ENCODE measurements around the gene ASCL5.

ASCL5 gene

GRCh38 chr1:201136355-201137023, 9.5 kb upstream of the ASCL5 start:
- no peak for DNase-seq (ENCODE audit: low spot score)

DNA sequence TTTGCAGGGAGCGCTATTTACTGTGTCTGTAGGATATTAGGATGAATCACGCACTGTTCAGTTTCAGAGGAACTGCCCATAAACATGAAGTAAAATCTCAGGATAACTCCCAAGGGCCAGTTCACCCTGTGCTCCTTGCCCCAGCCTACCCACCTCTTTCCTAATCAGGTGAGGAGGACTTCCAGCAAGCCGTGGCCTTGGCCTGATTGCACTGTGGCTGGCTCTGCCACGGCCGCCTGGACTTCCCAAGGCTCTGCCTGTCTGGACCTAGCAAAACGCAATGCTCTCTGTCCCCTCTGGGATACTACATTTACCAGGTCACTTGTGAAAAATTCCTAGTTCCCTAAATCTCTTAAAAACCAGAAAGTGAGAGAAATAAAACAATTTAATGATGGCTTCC, 7.4 kb upstream of the ASCL5 start:
- no peak for DNase-seq (ENCODE audit: low spot score)

DNA sequence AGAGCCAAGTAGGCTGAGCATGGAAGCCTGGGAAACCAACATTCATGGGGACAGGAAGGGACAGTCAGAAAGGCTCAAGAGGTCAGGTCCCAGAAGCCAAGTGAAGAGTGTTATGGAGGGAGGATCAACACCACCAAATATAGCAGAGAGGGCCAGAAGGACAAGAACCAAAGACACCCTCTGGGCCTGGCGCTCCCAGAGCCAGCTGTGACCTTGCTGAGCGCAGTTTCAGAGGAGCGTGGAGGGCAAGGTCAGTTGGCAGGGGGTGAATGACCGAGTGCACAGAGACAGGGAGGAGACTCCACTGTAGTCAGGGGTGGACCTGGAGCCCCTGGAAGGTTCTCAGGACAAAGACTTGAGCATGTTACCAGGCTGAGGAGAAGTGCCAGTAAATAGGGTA, 4.4 kb upstream of the ASCL5 start:
- no peak for DNase-seq (ENCODE audit: low spot score)

- no peak for DNase-seq (ENCODE audit: low spot score)
Measured at GRCh38 chr1:201128962-201129361, 2.0 kb upstream of the ASCL5 start.

GRCh38 chr1:201128476-201128875, 1.5 kb upstream of the ASCL5 start:
- DNase-seq (ENCODE audit: low spot score): no peak

- DNase-seq (ENCODE audit: low spot score): no peak
Measured at GRCh38 chr1:201127755-201128455, 921 bp upstream of the ASCL5 start.

DNA sequence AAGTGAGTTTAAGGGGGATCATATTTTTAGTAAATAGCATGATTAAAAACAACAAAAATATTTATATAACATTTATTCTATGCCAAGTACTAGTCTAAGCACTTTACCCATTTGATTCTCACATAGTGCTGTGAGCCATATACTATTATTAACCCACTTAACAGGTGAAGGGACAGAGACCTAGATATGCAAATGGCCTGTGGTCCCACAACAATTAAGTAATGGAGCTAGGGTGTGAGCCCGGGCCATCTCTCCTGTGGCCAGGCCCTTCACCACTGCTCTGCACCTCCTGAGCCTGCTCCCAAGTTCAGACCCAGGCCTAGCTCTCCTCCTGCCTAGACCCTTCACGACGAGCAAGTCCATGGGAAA, 537 bp downstream of the ASCL5 start:
- DNase-seq (ENCODE audit: low spot score): no peak

DNA sequence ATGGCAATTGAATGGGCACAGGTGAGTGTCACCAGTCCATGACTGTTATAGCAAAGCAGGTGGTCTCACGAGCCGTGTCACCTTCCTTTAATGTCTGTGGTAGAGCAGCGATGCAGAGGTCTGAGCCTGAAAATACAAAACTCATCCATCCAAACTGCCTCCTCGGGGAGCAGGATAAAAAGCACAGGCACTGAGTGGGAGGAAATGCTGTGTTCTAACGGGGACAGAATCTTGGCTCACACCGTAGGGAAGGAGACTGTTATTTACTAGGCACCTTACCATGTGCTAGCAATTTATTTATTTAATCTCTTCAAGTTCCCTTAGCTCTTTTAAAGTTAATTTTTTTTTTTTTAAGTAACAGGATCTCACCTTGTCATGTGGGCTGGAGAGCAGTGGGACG, 1.2 kb downstream of the ASCL5 start:
- DNase-seq (ENCODE audit: low spot score): no peak

- DNase-seq (ENCODE audit: low spot score): no peak
Measured at GRCh38 chr1:201125019-201125418, 2.0 kb downstream of the ASCL5 start.

DNA sequence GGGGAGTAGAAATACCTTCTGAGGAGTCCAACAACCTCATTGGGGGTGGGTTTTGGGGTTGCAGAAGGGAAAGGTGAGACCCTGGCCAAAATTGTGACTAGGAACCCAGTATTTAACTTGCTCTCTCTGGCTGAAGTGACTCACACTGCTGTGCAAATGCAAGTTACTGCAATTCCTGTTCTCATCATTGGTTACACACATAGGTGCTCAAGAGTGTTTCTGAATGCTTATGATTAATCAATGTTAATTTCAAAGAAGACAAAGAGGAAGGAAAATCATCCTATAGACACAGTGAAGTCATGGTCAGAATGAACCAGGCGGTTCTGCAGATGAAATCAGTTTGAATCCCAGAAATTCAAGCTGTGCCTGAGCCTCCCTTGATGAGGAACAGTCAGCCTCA, 3.1 kb downstream of the ASCL5 start:
- DNase-seq (ENCODE audit: low spot score): no peak

DNA sequence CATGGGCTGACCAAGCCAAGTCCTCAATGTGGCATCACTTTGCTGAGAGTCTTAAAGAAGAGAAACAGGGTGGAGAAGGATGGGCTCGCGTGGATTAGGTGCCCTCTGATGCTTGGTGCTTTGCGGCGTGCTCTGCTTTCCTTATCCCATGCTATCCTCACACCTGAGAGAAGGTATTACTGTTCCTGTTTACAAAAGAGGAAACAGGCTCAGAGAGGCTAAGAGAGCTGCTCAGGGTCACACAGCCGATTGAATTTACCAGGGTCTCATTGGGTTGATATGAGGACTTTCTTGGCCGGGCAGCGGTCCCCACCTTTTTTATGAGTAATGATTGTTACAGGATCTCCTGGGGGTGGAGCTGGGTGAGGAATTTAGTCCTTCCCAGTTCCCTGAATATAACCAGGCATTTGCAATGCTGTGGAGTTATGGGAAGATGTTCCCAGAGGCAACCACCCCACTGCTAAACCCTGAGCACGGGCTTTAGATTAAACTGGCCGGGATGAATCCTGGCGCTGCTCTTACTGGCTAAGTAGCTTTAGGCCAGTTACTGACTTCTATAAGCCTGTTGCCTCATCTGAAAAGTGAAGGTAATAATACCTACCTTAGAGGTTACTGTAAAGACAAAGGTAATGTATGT, 4.5 kb downstream of the ASCL5 start:
- DNase-seq (ENCODE audit: low spot score): peak; percentile 8

DNA sequence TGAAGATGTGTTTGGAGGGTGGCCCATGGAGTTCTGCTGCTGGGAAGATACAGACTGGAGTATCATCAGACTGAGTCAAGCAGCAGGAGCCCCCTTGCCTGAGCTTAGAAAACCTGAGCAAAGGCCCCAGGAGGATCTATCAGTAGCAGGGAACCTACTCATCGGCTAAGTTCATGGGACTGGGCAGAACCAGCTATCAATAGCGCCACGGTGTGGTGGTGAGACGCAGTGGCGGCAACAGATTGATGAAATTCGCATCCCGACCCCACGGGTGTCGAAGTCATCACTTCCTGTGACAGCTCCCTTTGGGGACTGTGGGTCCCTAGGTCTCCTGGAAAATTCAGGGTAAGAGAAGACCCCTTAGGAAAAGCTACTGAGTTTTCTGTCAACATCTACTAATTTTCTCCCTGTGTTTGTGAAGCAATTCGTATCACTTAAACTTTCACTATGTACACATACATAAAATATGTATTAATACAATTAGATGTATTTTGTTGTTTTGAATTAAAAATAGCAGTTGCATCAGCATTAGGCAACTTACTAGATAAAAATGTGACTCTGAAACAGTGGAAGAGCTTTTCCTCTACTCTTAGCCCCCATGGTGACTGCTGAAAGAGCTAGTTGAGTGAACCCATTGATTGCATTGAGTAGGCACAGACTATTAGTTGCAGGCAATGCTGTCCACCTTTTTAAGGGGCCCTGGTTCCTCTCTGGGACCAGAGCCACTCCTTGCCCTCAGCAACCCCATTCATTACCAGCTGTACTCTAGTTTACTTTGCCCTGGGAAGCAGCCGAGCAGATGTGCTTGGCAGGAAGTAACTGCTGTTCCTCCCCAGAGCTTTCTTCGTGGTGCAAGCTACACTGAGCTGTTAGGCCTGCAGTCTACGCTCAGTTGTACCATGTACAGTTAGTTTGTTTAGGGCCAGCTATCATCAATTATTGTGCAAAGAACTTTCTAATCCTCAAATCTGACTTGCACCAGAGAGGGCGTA, 7.5 kb downstream of the ASCL5 start:
- DNase-seq (ENCODE audit: low spot score): peak; percentile 26

DNA sequence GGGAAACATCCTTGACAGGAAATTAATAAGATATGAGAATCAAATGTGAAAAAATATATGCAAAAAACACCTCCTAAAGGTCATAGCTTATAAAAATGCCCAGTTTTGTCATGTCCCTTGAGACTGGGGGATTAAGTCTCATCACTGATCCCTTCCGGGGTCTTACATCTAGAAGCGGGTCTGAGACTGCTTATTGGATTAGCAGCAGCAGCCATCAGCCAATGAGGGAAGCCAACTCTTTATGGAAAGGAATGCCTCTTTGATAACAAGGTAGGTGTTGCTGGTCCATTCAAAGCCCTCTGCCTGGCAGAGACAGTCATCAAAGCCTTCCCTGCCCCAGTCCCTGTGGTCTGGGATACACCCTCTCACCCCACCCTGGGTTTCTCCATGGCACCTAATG, 10.9 kb downstream of the ASCL5 start:
- no peak for DNase-seq (ENCODE audit: low spot score)

GRCh38 chr1:201115390-201115937, 11.5 kb downstream of the ASCL5 start:
- no peak for DNase-seq (ENCODE audit: low spot score)

- DNase-seq (ENCODE audit: low spot score): peak; percentile 93
Measured at GRCh38 chr1:201114245-201115131, 12.5 kb downstream of the ASCL5 start.

GRCh38 chr1:201113451-201114244, 13.3 kb downstream of the ASCL5 start:
- DNase-seq (ENCODE audit: low spot score): no peak

DNA sequence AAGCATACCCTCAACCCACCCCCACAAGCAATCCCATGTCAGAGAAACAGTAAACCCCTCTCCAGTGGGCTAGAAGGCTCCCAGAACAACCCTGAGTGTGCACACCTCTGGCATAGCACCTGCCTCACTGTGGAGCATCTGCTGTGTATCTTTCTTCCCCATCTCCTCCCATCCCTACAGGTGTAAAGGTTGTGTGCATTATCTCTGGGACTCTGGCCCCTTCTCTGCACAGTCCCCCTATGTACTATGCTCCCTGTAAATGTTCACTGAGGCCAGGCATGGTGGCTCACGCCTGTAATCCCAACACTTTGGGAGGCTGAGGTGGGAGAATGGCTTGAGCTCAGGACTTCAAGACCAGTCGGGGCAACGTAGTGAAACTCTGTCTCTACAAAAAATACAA, 14.1 kb downstream of the ASCL5 start:
- DNase-seq (ENCODE audit: low spot score): no peak

GRCh38 chr1:201112173-201112731, 14.7 kb downstream of the ASCL5 start, which contains the start of gene CACNA1S:
Gene CACNA1S (minus strand): TSS chr1:201112426. CDS start chr1:201112339, 87 bp downstream.
- DNase-seq (ENCODE audit: low spot score): no peak

- no peak for DNase-seq (ENCODE audit: low spot score)
Measured at GRCh38 chr1:201111672-201112071, 15.3 kb downstream of the ASCL5 start.

- DNase-seq (ENCODE audit: low spot score): no peak
Measured at GRCh38 chr1:201111156-201111555, 15.8 kb downstream of the ASCL5 start.

All from LoVo (cell line).